ENCODE results near the gene BCAS1.

BCAS1 gene

DNA sequence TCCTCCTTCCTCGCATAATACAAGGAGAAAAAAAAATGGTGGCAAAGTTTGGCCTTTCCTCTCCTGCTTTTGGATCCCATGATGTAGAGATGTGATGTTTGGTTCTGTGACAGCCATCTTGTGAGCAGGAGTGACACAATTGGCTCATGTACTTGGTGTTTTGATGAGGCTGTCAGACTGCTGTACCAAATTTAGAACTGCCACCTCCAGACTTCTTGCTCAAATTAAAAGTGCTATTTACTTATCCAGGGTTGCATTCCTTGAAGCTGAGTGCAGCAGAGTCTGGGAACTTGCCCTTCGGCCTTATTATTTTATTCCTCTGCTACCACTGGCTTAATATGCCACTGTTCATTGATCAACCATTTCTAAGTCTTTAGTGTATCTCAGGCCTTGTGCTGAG lies 21.9 kb downstream of the BCAS1 start:
- DNase-seq (ENCODE audit: low spot score): no peak

DNA sequence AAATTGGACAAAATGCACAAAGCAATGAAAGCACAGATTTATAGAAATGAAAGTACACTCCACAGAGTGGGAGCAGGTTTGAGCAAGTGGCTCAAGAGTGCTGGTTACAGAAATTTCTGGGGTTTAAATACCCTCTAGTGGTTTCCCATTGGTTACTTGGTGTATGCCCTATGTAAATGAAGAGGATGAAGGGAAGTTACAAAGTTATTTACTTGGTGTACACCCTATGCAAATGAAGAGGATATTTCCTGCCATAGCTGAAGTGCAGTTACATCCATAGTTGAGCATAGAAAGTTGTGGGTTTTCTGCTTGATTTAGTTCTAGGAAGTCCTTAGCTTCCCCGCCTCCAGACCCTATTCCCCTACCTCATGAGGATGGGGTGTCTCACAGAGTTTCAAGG lies 22.7 kb downstream of the BCAS1 start:
- no peak for DNase-seq (ENCODE audit: low spot score)

DNA sequence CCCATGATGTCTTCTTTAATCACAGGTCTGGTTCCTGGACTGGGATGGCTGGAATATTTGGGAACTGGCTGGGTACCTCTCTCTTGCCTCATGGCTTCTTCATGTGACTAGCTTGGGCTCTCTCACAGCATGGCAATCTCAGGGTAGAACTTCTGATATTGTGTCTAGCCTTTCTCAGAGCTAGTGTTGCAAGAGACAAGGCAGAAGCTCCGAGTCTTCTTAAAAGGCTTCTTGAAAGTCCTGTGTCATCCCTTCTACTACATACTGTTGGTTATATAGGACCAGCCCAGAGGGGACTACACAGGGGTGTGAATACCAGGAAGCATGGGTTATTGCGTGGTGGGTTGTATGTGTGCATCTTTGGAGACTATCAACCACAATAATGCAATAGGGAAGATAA lies 23.3 kb downstream of the BCAS1 start:
- no peak for DNase-seq (ENCODE audit: low spot score)

GRCh38 chr20:54044156-54044555 lies 26.2 kb downstream of the BCAS1 start:
- no peak for DNase-seq (ENCODE audit: low spot score)

- no peak for DNase-seq (ENCODE audit: low spot score)
Measured at GRCh38 chr20:54043076-54043967, 27.1 kb downstream of the BCAS1 start.

DNA sequence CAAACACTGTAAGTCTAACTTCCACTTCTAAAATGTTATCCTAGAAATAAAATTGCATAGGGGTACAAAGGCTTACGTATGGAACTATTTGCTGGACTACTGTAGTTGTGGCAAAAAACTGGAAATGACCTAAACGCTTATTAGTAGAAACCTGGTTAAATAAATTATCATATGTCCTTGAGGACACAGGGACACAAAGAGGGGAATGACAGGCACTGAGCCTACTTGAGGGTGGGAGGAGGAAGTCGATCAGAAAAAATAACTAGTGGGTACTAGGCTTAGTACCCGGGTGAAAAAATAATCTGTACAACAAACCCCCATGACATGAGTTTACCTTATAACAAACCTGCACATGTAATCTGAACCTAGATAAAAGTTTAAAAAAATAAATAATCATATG lies 28.4 kb downstream of the BCAS1 start:
- DNase-seq (ENCODE audit: low spot score): no peak

- no peak for DNase-seq (ENCODE audit: low spot score)
Measured at GRCh38 chr20:54041336-54041735, 29.1 kb downstream of the BCAS1 start.

DNA sequence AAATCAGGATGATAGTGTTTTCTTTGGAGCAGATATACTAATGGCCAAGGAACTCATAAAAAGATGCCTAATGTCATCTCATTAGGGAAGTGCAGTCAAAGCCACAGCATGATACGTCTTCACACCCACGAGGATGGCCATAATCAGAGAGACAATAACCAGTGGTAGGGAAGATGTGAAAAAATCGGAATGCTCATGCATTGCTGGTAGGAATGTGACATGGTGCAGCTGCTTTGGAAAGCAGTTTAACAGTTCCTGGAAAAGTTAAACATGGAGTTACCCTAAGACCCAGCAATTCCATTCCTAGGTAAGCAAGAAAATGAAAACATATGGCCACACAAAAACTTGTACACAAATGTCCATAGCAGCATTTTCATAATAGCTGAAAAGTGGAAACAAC lies 29.9 kb downstream of the BCAS1 start:
- no peak for DNase-seq (ENCODE audit: low spot score)

- DNase-seq (ENCODE audit: low spot score): no peak
Measured at GRCh38 chr20:54038961-54039360, 31.4 kb downstream of the BCAS1 start.

GRCh38 chr20:54037525-54037924 lies 32.9 kb downstream of the BCAS1 start:
- no peak for DNase-seq (ENCODE audit: low spot score)

DNA sequence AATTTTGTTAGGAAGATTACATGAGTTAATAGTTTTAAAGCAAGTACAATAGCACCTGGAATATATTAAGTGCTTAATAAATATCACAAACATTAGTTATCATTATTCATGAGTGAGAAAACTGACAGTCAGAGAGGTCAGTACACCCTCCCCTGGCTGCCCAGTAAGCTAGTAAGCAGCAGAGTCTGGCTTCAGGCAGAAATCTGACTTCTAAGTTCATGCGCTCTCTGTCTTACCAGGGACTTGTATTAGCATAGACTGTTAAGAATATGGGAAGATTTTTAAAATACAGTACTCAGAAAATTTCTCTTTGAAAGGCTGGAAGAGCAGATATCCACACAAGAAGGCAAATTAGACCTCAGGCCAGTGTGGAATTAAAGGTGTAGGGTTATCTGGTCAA lies 40.8 kb downstream of the BCAS1 start:
- DNase-seq (ENCODE audit: low spot score): no peak

DNA sequence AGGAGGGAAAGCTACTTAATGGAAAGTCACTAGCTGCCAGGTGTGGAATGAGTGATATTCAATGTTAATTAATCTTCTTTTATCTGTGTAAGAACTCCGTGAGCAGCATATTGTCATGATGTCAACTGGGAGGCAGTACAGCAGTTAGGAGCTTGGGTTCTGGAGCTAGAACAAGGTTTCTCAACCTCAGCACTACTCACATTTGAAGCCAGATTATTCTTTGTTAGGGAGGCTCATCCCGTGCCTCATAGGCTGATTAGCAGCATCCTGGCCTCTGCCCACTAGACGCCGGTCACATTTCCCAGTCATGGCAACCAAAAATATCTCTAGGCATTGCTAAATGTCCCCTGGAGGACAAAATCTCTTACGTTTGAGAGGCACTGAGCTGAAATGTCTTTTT lies 41.2 kb downstream of the BCAS1 start:
- no peak for DNase-seq (ENCODE audit: low spot score)

DNA sequence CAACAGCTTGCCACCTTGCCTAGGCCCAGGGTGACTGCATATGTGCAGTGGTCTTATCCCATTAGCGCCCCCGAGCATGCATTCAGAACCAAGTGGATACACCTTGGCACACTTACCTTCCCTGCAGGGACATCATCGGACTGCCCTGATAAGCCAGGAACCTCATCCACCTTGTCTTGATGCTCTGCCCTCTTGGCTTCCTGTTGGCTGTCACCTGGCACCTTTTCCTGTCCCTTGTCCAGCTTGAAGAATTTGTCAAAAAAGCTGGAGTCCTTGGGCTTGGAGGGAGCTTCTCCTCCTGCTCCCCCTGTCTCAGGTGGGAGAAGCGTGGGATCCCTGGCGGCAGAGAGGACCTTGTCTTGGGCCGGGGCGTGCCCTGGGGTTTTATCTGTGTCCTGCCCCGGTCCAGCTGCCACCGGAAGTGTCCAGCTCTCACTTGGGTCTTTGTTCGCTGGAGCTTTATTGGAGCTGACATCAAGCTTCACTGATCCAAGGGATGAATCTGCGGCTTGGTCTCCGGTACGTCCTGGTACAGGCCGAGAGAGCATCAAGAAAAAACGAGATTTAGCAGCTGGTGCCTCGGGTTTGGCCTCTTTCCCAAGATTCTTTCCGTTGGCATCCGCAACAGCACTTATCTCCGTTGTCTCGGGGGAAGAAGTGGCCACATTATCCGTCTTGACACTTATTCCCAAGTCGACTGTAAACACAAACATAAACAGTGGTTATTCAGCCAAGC lies 42.0 kb downstream of the BCAS1 start:
- no peak for DNase-seq (ENCODE audit: low spot score)

GRCh38 chr20:54027704-54028103 lies 42.7 kb downstream of the BCAS1 start:
- DNase-seq (ENCODE audit: low spot score): no peak

- DNase-seq (ENCODE audit: low spot score): no peak
Measured at GRCh38 chr20:54026295-54027064, 43.9 kb downstream of the BCAS1 start.

GRCh38 chr20:54025251-54025771 lies 45.1 kb downstream of the BCAS1 start:
- DNase-seq (ENCODE audit: low spot score): no peak

GRCh38 chr20:54023406-54023805 lies 47.0 kb downstream of the BCAS1 start:
- DNase-seq (ENCODE audit: low spot score): no peak

- DNase-seq (ENCODE audit: low spot score): no peak
Measured at GRCh38 chr20:54021446-54022235, 48.8 kb downstream of the BCAS1 start.

DNA sequence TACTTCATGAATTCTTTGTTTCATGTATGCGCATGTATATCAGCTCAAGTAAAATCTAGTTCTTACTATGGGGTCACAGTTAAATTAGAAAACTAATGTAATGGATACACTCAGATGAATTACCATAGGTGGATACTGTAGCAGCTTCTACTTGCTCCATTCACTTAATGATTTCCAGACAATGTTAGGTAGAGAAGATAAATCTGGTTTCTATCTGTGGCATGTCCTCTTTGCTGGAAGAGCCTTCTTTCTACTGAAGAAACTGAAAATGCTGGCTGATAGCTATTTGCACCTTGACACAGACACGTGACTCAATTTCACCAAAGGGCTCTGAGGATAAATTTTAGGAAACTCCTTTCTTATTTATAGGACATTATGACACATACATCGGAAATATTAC lies 49.5 kb downstream of the BCAS1 start:
- no peak for DNase-seq (ENCODE audit: low spot score)

DNA sequence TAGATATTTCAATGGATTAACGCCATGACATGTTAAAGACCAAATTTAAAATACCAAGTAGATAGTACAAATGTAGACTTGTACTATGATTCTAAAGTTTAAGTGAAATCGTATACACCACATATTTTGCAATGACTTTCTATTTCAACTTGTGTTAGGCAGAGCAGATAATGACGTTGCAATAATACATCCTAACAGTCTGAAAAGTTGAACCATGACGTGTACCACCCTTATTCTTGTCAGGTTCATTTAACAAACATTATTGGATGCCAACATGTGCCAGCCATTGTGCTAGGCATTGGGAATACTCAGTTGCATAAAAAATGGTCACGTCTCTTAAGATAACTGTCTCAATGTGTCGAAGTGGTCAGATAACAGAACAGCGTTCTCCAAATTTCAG lies 50.0 kb downstream of the BCAS1 start:
- no peak for DNase-seq (ENCODE audit: low spot score)

- no peak for DNase-seq (ENCODE audit: low spot score)
Measured at GRCh38 chr20:54019585-54019984, 50.8 kb downstream of the BCAS1 start.

DNA sequence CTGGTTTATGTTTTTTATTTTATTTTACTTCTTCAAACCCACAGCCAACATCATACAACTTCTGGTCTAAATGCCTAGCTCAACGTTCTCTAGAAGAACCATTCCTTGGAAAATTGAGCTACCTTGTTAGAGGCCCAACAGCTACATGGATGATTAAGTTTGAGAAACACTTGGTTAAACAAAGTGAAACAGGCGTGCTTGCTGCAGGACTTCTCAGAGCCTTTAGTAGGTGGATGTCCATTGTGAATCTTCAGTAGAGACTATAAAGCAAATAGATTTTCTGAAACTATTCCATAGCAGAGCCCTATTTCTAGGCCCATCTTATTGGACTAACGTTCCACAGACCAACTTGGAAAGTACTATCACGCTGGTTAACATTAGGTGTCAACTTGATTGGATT lies 51.3 kb downstream of the BCAS1 start:
- no peak for DNase-seq (ENCODE audit: low spot score)
